ENCODE results near the gene CCDC180.
"Not testable (repeated sequence)": the region's sequence is repeated elsewhere in the genome, so short reads cannot be mapped to it uniquely, and the experiment has no call there.

The CCDC180 gene

DNA sequence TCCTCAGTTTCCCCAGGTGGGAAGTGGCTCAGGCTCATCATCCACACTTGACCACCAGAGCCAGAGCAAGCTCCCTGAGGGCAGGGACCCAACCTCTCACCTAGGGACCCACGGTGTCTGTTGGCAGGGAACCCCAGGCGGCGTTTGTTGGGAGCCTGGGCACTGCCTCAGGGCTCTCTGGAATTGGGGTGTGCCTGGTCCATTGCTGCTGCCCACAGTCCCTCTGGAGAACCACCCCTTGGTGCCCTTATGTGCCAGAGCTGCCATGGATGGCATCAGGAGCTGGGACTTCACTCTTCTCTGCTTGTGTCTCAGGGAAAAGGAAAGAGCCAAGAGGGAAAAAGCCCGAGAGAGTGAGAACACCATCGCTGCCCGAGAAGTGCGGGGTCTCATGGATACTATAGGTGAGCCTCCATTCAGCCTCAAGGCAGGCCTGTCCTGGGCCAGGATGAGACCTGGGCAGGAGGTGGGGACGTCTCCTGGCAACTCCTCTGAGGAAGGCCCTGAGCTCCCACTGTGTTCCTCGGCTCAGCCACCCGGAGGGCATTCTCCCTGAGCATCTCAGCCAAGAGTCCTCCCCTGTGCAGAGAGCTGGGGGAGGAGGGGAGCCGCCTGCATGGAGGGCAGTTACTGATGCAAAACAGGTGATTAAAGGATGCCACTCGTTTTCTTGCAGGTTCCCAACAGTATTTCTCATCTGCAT, 4.5 kb downstream of the CCDC180 start:
- DNase-seq (ENCODE audit: low read depth in 2 of 2): no peak

DNA sequence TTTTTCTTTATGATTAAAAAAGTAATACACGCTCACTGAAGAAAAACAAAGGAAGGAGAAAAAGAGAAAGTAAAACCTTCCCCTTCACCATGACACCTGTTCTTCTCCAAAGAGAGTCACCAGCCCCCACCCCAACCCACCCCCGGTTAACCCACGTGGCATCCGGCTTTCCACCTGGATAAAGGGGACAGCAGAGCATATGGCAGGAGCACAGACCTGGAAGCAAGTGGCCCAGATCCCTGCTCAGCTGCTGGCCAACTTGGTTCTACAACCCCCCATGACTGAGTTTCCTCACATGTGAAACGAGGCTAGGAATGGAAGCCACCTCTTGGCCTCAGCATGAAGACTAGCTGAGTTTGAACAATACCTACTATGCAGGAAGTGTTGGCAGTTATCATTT, 5.1 kb downstream of the CCDC180 start:
- no peak for DNase-seq (ENCODE audit: low read depth in 2 of 2)

- no peak for DNase-seq (ENCODE audit: low read depth in 2 of 2)
Measured at GRCh38 chr9:97313243-97313642, 5.8 kb downstream of the CCDC180 start.

DNA sequence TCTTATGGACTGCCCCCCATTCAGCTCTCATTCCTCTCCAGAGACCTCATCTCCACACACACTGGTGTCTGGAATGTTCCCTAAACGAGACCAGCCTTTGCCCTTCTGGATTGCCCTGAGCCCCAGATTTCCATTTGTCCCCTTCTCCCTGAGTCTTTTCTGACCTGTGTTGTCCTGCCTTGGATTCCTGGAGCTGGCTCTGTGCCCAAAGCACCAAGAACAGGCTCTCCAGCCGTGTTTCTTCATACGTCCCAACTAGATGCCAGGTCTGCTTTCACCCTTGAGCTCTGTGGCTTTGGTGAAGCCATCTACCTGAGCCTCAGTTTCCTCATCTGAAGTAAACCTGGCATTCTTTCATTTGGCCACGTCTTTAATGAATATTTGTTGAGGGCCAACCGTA, 6.3 kb downstream of the CCDC180 start:
- DNase-seq (ENCODE audit: low read depth in 2 of 2): no peak

- no peak for DNase-seq (ENCODE audit: low read depth in 2 of 2)
Measured at GRCh38 chr9:97314503-97314902, 7.0 kb downstream of the CCDC180 start.

DNA sequence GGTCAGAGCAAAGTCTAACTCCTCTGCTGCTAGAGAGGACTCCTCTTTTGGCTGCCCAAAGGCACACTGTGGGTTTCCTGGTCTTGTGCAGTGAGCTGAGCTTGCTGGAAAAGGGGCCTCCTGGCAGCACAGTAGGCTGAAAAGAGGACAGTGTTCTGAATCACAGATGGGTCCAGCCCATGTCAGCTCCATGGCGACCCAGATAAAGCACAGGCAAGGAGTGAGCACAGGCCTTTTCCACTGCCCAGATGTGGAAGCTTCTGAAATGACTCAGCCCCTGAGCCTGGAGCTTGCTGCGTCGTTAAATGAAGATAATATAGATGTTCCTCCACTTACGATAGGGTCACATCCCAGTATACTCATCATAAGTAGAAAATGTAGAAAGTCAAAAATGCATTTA, 8.1 kb downstream of the CCDC180 start:
- no peak for DNase-seq (ENCODE audit: low read depth in 2 of 2)

DNA sequence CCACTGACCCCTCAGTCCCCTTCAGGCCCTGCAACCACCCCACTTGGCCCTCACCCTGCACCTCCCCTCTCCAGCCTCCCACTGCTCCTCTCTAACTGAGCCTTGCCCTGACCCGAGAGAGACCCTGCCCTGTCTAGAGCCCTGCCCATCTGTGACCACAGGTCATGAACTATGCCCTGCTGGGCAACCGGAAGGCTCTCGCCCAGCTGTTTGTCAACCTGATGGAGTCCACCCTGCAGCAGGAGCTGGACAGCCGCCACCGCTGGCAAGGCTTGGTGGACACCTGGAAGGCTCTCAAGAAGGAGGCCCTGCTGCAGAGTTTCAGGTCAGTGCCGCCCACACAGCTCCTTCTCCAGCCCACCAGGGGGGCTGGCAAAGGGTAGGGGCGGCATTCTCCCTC, 9.4 kb downstream of the CCDC180 start:
- DNase-seq (ENCODE audit: low read depth in 2 of 2): no peak

- no peak for DNase-seq (ENCODE audit: low read depth in 2 of 2)
Measured at GRCh38 chr9:97318433-97318832, 11.0 kb downstream of the CCDC180 start.

DNA sequence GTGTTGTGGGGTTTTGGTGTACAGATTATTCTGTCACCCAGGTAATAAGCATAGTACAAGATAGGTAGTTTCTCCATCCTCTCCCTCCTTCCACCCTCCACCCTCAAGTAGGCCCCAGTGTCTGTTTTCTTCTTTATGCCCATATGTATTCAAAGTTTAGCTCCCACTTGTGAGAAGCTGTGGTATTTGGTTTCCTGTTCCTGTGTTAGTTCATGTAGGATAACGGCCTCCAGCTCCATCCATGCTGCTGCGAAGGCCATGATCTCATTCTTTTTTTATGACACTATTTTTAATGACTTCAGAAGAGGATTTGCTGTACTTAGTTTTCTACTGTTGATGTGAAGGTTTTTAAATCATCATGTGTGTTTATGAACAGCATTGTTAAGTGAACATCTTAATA, 11.9 kb downstream of the CCDC180 start:
- DNase-seq (ENCODE audit: low read depth in 2 of 2): no peak

DNA sequence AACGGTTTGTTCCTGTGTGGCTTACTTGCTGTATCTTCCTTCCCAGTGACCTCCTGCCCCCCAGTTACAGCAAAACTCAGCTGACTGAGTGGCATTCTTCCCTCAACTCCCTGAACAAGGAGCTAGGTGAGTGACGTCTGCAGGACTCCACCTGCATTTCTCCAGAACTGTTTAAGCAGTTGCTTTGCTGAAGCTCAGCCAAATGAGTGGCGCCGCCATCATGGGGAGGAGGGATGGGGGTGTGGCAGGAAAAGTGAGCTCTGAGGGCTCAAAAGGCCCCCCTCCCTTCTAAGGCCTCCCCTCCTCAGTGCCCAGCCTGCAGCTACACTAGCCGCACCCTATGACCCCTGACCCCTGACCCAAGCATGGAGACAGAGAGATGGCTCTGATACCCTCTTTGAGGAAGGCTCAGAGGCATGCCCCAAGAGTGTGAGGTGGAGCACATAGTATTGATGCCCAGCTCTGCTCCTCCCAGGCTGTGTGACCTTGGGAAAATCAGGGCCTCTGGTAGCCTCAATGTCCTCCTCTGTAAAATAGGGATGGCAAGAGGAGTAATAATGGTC, 12.7 kb downstream of the CCDC180 start:
- DNase-seq (ENCODE audit: low read depth in 2 of 2): no peak

- DNase-seq (ENCODE audit: low read depth in 2 of 2): no peak
Measured at GRCh38 chr9:97321251-97321650, 13.8 kb downstream of the CCDC180 start.

GRCh38 chr9:97321691-97322090, 14.2 kb downstream of the CCDC180 start:
- DNase-seq (ENCODE audit: low read depth in 2 of 2): no peak

- no peak for DNase-seq (ENCODE audit: low read depth in 2 of 2)
Measured at GRCh38 chr9:97322105-97322504, 14.6 kb downstream of the CCDC180 start.

GRCh38 chr9:97324954-97325353, 17.5 kb downstream of the CCDC180 start:
- no peak for DNase-seq (ENCODE audit: low read depth in 2 of 2)

GRCh38 chr9:97327562-97327961, 20.1 kb downstream of the CCDC180 start:
- no peak for DNase-seq (ENCODE audit: low read depth in 2 of 2)

GRCh38 chr9:97332993-97333392, 25.5 kb downstream of the CCDC180 start:
- no peak for DNase-seq (ENCODE audit: low read depth in 2 of 2)

DNA sequence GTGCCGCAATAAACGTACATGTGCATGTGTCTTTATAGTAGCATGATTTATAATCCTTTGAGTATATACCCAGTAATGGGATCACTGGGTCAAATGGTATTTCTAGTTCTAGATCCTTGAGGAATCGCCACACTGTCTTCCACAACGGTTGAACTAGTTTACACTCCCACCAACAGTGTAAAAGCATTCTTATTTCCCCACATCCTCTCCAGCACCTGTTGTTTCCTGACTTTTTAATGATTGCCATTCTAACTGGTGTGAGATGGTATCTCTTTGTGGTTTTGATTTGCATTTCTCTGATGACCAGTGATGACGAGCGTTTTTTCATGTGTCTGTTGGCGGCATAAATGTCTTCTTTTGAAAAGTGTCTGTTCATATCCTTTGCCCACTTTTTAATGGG, 28.2 kb downstream of the CCDC180 start:
- DNase-seq (ENCODE audit: low read depth in 2 of 2): not testable (repeated sequence)

DNA sequence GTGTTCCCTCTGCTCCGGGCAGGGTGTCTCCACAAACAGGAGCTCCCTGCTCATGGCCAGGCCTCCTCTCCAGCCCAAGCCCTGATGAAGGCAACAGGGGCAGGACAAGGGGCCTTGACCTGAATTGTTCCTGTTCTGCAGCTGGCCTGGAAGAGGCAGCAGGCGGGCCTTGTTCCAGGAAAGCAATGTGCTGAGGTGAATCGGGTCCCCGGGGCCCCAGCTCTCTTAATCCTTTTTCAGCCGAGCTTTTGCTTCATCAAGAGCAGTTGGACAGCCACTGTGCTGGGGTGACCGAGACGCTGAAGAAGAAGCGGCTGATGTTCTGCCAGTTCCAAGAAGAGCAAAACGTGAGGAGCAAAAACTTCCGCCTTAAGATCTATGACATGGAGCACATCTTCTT, 41.4 kb downstream of the CCDC180 start:
- DNase-seq (ENCODE audit: low read depth in 2 of 2): no peak

DNA sequence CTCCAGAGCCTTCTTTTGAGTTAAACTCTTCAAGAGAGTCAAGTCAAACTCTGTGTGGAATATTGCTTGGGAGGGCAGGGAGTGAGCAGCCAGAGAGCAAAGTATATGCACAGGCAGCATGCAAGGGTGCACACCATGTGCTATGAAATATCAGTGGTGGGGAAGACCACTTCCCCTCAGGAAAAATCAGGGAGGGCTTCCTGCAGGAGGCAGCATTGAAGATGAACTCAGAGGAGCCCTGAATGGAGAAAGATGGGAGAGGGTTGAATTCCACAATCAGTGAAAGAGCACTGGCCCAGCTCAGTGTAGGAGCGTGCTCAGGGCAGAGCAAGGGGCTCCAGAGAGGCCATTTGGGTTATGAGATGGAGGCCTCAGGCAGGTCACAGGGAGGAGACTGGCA, 41.9 kb downstream of the CCDC180 start:
- no peak for DNase-seq (ENCODE audit: low read depth in 2 of 2)

- DNase-seq (ENCODE audit: low read depth in 2 of 2): no peak
Measured at GRCh38 chr9:97354637-97355036, 47.2 kb downstream of the CCDC180 start.

DNA sequence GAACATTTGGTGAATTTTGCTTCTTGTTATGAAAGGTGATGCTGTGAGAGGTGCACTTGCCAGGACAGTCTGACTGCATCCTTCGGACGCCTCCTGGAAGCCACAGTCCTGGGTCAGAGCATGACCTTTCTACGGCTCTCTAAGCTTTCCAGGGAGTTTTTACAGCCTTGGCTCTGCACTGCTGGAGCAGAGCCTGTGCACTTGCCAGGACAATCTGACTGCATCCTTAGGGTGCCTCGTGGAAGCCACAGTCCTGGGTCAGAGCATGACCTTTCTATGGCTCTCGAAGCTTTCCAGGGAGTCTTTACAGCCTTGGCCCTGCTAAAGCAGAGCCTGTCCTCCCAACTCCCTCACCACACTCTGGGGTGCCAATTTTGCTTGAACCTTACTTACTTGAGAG, 49.6 kb downstream of the CCDC180 start:
- no peak for DNase-seq (ENCODE audit: low read depth in 2 of 2)

All from stimulated activated CD8-positive, alpha-beta memory T cell treated with anti-CD3 and anti-CD28 coated beads, Interleukin-2, amount 100 ng/mL, for 48 hours (primary cell).